Stimulated activated CD8-positive, alpha-beta memory T cell treated with anti-CD3 and anti-CD28 coated beads, Interleukin-4, amount 100 ng/mL, for 24 hours (primary cell): ENCODE results near the gene PAK2.
A peak's percentile ranks its signal among the peaks of the same experiment; 100 is the strongest.
"Not testable (repeated sequence)": the region's sequence is repeated elsewhere in the genome, so short reads cannot be mapped to it uniquely, and the experiment has no call there.

Source experiments
- DNase-seq: peaks from one replicate; pipeline ENCODE4 v3.0.0-alpha.2; 2020; ENCODE audit warnings: low read depth

PAK2 gene

GRCh38 chr3:196844235-196845219 is 104.9 kb downstream of the PAK2 start:
- not testable (repeated sequence) for DNase-seq

DNA sequence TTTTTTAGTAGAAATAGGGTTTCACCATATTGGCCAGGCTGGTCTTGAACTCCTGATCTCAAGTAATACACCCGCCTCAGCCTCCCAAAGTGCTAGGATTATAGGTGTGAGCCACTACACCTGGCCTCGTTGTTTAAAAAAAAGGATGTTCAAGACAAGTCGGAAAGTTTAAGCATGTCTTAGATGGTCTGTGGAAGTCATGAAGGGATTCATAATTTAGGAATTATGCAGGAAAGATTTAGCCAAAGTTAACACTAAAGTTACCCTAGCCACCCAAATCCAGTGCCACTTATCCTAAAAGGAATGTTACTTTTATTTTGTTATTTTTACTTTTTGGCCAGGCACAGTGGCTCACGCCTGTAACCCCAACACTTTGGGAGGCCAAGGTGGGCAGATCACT is 108.7 kb downstream of the PAK2 start:
- DNase-seq: not testable (repeated sequence)

DNA sequence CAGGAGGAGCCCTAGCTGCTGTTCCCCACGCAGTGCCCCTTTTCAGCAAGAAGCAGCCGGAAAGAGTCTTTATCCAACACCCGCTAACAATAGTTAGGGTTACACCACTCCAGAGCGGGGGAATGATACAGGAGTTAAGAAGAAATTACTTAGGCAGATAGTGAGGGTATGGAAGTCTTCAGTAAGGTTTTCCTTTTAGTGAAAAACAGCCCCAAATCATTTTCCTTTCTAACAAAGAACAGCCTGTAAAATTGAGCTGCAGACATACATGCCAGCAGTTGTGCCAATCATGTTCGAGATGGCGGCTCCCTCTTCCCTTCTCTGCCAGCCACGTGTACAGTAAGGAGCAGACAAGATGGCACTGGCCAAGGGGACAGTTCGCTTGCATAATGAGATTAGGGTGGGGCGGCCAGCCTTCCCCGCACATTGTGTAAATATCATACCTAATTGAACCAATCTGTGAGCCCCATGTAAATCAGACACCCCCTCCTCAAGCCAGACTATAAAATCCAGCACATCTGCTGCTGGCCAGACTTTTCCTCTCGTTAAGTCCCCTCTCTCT is 109.6 kb downstream of the PAK2 start:
- DNase-seq: no peak

DNA sequence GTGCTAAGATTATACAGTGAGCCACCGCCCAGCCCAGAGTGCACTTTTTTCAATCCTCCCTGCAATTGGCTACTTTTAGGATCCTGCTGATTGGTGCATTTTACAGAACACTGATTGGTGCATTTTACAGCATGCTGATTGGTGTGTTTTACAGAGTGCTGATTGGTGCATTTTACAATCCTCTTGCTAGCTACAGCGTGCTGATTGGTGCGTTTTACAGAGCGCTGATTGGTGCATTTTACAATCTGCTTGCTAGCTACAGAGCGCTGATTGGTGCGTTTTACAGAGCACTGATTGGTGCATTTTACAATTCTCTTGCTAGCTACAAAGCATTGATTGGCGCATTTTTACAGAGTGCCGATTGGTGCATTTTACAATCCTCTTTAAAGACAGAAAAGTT is 123.3 kb downstream of the PAK2 start:
- not testable (repeated sequence) for DNase-seq

DNA sequence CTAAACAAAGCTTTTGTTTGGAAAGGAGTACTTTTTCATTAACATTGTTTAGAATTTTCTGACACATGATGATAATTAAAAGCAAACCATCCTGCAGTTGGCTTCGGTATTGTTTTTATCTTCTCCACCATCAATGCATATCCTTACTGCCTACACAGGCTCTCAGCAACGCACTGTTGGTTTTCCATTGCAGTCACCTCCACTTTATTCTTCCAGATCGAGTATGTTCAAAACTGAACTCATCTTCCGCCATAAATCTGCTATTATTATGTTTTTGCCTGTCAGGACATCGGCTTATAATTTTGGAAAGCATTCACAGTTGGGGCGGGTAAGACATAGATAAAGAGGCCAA is 127.5 kb downstream of the PAK2 start:
- DNase-seq: no peak

DNA sequence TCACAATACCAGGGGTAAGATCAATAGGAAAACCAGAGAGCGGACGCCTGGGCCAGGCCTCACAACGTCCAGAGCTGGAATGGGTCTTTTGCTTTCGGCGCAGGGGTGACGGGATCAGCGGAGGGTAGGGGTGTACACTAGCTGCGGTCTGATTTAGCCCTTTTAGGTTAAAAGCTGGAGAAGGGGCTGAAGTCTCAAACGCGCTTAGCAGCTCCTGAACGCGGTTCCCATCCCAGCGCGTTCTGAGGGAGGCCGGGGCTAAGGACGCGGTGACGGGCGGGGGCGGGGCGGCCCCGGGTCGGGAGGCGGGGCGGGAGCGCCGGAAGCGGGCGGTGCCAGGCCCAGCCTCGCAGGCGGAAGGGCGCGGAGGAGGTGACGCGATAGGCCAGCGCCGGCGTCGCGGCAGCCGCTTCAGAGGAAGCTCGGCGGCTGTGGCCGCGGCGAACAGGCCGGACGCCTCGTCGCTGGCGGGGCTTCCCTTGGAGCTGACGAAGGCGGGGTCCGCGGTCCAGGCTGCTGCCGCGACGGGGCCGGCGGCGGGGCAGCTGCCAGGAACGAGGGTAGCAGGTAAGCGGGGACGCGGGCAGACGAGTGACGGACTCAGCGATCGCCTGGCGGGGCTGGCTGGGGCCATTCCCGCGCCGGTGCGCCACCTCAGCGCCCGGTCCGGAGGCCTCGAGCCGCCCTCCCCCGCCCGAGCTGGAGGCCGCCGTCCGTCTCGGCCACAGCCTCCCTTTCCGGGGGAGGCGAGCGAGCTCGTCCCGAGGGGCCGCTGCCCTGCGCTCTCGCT is 128.0 kb downstream of the PAK2 start, which contains the start of gene SENP5:
Gene SENP5, plus strand, starts transcription at position 414 of the 790 bp plus-strand sequence. CDS start 17,262 bp downstream, outside the sequence.
- peak; percentile 85 for DNase-seq

DNA sequence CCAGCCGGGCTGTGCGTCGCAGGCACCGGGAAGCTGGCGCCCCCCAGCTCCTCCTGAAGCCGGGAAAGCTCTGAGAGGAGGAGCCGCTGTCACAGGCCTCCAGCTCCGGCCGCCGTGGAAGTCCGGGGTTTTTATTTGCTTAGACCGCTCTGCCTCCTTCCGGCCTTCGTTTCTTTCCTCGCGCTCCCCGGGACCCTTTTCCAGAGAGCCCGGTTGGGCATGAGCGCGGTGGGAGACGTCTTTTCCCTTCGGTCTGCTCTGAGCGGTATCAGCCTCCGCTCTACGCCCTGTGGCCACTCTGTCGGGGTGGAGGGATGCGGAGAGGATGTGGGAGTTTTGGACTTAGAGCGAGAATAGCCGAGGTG is 128.6 kb downstream of the PAK2 start:
- DNase-seq: no peak

DNA sequence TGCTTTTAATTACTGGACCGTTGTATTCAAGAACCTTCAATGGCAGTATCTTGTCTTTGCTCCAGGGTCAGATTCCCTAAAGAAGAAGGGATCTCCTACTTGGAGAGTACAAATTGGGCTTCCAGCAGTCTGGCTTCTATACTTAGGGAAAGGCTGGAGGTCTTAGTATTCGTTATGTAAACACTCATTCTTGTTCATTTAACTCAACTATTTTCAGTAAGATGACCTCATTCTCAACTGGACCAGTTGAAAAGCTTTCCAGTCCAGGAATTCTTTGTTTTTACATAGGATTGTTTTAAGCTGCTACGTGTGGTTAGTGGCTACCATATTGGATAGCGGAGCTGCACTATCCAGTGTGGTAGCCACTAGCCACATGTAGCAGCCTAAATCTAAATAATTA is 132.7 kb downstream of the PAK2 start:
- no peak for DNase-seq

GRCh38 chr3:196874511-196875094 is 134.9 kb downstream of the PAK2 start:
- not testable (repeated sequence) for DNase-seq

DNA sequence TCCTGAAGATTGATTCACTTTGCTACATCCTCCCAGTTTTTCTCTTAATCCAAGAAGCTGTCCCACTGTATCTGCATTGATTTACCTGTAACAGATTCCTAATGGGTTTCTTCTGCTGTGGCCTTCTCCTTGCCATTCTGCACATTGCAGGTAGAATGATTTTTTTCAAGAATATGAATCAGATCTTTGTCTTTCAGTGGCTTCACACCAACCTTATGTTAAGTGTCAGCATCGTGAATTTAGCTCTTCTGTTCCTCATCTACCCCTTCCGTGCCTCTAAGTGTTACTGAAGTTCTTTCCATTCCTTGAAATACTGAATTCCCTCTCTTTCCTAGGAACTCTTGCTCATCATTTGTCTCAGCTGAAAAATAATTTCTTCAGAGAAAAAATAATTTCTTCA is 135.6 kb downstream of the PAK2 start:
- DNase-seq: no peak
